ENCODE results near the gene SLC38A10. TPM values are rescaled to one million over a fixed set of nuclear protein-coding genes. Genes with fewer than 3 reads are reported as not detected.
A peak's percentile ranks its signal among the peaks of the same experiment; 100 is the strongest.

SLC38A10 gene
- 10 to 100 TPM; 37.8 to 49.8 (median 45.3) TPM for total RNA-seq

- DNase-seq: peak; percentile 29
- Histone ChIP-seq H3K4me3 (peak within 1 kb of the TSS; percentile 84 to 98 (median 90)), H3K9me3 (no peaks in the 10 kb centered on the region), H3K27ac (peak within 1 kb of the TSS; percentile 95 to 98 (median 97)), H3K4me1 (peaks cover 16 to 44% (median 35%) of the 10 kb centered on the region in 3 donors), H3K27me3 (no peaks in the 10 kb centered on the region), H3K36me3 (peaks cover 0 to 9% (median 0%) of the 10 kb centered on the region in 3 donors)
- WGBS, 2 donors: 0% methylated on average over 5 of the region's 59 CpGs; no CpG with 5 or more reads in 1 of the 2 donors
- peak in 2 of 6 experiments; percentile 3 to 34 for TF ChIP-seq CTCF (IDR thresholded peaks at IDR 0.05)
- peak in 3 of 4 donors; percentile 91 to 99 (median 93) for TF ChIP-seq POLR2A (IDR thresholded peaks at IDR 0.05)
- intact Hi-C loops (cut with DNase I): loop anchor here (10.0 kb wide), 1 partner anchor 190 kb away; no protein-coding TSS in a partner anchor
Measured at GRCh38 chr17:81295031-81295675, at the start of gene SLC38A10. TSS of gene SLC38A10 (minus strand) at chr17:81295307. CDS start at chr17:81294921, 386 bp downstream.

GRCh38 chr17:81342269-81343070 is 47.4 kb upstream of the SLC38A10 start:
- Histone ChIP-seq H3K9me3 (no peaks in the 10 kb centered on the region), H3K27me3 (peaks cover 0 to 33% (median 0%) of the 10 kb centered on the region in 4 donors), H3K4me3 (peak overlapping the region; percentile 65 to 84 (median 74)), H3K27ac (peak overlapping the region; percentile 93 to 99 (median 98)), H3K4me1 (peaks cover 33 to 77% (median 38%) of the 10 kb centered on the region in 3 donors), H3K36me3 (no peaks in the 10 kb centered on the region)
- WGBS, 2 donors: 10% methylated on average over 22 to 25 of the region's 55 CpGs
- TF ChIP-seq POLR2A (IDR thresholded peaks at IDR 0.05): no peak
- TF ChIP-seq CTCF (IDR thresholded peaks at IDR 0.05): no peak
- intact Hi-C loops (cut with DNase I): no loop called here
- no peak for DNase-seq

- intact Hi-C loops (cut with DNase I): no loop called here
- Histone ChIP-seq H3K27ac (peak overlapping the region; percentile 93 to 99 (median 98)), H3K36me3 (no peaks in the 10 kb centered on the region), H3K27me3 (peaks cover 0 to 33% (median 0%) of the 10 kb centered on the region in 4 donors), H3K9me3 (no peaks in the 10 kb centered on the region), H3K4me3 (peak overlapping the region; percentile 30 to 84 (median 74)), H3K4me1 (peaks cover 37 to 77% (median 38%) of the 10 kb centered on the region in 3 donors)
- 2 to 33% methylated on average over 5 to 19 of the region's 83 CpGs for WGBS, 2 donors
- DNase-seq: no peak
- TF ChIP-seq CTCF (IDR thresholded peaks at IDR 0.05) (no peak), POLR2A (IDR thresholded peaks at IDR 0.05) (no peak)
Measured at GRCh38 chr17:81341516-81342268, 46.6 kb upstream of the SLC38A10 start.

- H3K9me3 ChIP-seq: no peaks in the 10 kb centered on the region
- H3K4me3 ChIP-seq: peak overlapping the region; percentile 30 to 84 (median 74)
- TF ChIP-seq CTCF (IDR thresholded peaks at IDR 0.05) (no peak), POLR2A (IDR thresholded peaks at IDR 0.05) (peak in 2 of 4 donors; percentile 7 to 32)
- intact Hi-C loops (cut with DNase I): no loop called here
- no peaks in the 10 kb centered on the region for H3K36me3 ChIP-seq
- DNase-seq: no peak
- 0 to 30% methylated on average over 3 to 10 of the region's 60 CpGs for WGBS, 2 donors
- H3K27ac ChIP-seq: peak overlapping the region; percentile 93 to 99 (median 98)
- H3K4me1 ChIP-seq: peaks cover 33 to 78% (median 40%) of the 10 kb centered on the region in 3 donors
- H3K27me3 ChIP-seq: peaks cover 0 to 33% (median 0%) of the 10 kb centered on the region in 4 donors
Measured at GRCh38 chr17:81340607-81341515, 45.8 kb upstream of the SLC38A10 start.
